ENCODE data around the gene HOXB4.

The HOXB4 gene

DNA sequence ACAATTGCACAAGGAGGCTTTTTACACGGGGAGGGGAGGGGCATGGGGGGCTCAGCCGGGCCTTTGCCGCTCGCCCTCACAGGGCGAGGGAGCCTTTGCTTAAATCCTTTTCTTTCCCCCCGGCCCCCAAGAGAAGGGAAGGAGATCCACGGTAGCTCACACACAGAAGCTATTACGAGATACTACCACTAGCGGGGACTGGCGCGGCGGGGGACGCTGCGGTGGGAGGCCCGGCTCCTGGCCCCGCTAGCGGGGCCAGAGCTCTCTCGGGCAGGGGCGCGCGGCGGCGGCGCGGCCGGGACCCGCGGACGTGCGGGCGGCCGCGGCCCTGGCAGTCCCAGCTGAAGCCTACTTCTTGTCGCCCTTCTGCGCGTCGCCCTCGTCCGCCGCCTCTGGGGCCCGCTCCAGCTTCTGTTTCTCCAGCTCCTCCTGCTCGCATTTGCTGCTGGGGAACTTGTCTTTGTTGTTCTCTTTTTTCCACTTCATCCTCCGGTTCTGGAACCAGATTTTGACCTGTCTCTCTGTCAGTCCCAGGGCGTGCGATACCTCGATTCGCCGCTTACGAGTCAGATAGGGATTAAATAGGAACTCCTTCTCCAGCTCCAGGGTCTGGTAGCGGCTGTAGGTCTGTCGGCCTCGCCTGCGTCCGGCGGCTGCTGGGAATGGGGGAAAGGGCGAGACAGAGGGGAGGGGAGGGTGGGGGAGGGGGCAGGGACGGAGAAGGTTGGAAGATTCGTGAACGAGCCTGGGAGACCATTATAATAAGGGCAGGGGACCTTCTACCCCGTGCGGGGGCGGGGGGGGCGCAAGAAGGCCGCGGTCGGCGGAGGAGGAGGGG, 34.9 kb upstream of the HOXB4 start:
- TF ChIP-seq, protein P1, sequence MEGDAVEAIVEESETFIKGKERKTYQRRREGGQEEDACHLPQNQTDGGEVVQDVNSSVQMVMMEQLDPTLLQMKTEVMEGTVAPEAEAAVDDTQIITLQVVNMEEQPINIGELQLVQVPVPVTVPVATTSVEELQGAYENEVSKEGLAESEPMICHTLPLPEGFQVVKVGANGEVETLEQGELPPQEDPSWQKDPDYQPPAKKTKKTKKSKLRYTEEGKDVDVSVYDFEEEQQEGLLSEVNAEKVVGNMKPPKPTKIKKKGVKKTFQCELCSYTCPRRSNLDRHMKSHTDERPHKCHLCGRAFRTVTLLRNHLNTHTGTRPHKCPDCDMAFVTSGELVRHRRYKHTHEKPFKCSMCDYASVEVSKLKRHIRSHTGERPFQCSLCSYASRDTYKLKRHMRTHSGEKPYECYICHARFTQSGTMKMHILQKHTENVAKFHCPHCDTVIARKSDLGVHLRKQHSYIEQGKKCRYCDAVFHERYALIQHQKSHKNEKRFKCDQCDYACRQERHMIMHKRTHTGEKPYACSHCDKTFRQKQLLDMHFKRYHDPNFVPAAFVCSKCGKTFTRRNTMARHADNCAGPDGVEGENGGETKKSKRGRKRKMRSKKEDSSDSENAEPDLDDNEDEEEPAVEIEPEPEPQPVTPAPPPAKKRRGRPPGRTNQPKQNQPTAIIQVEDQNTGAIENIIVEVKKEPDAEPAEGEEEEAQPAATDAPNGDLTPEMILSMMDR (conservative IDR thresholded peaks at IDR 0.05): no peak
- H3K27ac ChIP-seq: no peak overlapping the region

DNA sequence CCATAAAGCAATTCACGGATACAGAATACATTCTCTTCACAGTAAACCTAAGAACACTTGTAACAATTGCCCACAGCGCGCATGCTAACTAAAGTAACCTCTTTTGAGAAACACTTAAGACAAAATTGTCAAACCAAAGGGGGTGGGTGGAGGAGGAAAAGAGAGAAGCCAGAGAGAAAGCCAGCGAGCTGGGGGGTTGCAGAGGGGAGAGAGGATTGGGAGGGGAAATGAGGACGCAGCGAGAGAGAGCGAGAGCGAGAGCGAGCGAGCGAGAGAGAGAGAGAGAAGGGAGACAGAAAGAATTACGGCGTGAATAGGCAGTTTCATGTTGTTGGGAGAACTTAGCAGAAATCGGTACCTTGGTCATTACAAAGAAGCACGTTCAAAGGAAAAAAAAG, 34.3 kb upstream of the HOXB4 start:
- TF ChIP-seq, protein P1 (conservative IDR thresholded peaks at IDR 0.05): no peak
- H3K27ac ChIP-seq: no peak overlapping the region

DNA sequence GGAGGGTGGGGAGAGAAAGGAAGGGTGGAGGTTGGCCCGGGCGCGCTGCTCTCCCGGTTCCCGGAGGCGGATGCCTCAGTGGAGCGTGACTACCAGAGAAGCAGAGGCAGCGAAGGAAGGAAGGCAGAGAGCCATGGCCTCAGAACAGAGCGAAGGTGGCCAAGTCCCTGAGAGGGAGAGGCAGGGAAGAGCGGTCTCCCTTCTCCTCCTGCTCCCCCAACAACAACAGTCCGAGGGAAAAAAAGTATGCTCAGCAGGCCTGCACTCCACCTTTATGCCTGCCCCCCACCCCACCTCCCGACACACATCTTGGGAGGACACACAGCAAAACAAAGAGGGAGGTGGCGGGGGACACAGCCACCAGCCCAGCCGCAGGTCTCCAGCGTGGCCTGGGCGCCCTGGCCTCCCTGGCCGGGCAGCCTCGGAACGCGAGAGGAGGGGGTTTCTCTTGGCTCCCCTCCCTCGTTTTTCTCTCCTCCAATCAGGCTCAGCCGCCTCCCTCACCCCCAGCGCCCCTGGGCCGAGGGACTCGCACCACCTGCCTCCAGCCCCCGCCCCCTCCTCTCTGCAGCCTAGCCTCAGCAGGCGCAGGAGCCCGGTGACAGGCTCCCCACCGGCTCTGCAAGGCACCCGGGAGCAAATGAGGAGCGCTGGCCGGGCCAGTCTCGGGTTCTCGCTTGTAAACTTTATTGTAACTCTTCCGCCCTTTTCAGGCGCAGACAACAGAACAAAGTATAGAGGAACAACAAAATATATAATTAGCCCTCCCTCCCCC, 33.7 kb upstream of the HOXB4 start:
- H3K27ac ChIP-seq: no peak overlapping the region
- TF ChIP-seq, protein P1 (conservative IDR thresholded peaks at IDR 0.05): no peak

DNA sequence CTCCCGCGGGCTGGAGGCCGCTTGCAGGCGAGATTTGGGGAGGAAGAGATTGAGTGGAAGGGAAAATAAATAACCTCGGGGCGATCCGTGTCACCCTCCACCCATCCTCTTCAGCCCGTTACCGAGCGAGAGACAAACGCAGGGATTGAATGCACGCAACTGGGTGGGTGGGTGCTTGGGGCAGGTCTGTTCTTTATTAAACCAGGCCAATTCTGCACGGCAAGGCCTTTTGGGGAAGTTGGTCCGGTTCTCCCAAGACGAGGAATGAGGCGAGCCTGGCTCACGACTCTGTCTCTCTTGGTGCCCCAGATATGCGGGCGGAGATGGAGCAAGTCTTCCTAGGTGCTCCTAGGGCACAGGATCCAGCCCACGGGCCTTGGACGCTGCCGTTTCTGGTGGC, 33.1 kb upstream of the HOXB4 start:
- TF ChIP-seq, protein P1 (conservative IDR thresholded peaks at IDR 0.05): no peak
- peak overlapping the region; percentile 49; the same call in 1 of the 2 replicates for H3K27ac ChIP-seq

DNA sequence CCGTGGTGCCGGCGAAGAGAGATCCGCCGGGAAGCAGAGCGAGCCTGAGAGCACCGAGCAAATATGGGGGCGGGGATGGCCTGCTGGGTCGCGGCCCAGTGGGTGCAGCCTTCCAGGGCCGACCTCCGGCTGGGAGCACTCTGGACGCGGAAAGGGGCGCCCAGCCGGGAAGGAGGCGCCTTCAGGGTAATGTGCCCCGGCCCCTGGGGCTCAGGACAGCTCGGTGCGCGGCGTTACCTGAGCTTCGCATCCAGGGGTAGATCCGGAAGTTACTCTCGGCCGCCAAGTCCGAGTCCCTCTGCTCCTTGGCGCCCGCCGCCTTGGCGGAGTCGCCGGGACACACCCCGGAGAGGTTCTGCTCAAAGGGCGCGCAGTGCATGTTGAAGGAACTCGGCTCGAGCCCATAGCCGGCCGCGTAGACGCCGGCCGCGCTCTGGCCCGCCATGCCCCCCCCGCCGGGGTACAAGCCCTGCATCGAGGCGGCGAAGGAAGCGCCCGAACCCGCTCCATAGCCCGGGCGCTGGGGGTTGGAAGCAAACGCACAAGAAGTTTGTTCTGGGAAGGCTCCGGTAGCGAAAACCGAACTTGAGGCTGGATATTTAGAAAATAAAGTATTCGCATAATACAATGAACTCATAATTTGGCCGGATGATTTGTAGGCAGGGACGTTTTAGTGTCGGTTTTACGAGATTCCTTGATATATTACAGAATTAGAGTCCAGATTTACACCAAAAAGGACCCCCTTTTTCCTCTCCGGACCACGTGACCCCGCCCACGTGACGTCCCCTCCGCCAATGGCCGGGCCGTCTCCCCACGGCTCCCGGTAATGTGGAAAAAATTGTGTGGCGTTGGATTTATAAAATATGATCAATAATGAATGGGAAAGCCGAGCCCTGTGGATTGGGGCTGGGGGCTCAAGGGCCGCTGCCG, 32.4 kb upstream of the HOXB4 start, which contains the start of gene HOXB7:
TSS of gene HOXB7 (minus strand) at position 736 of the 930 bp plus-strand sequence. CDS start at position 637, 99 bp downstream.
- peak within 1 kb of the TSS; percentile 49; the same call in 1 of the 2 replicates for H3K27ac ChIP-seq
- TF ChIP-seq, protein P1 (conservative IDR thresholded peaks at IDR 0.05): no peak

DNA sequence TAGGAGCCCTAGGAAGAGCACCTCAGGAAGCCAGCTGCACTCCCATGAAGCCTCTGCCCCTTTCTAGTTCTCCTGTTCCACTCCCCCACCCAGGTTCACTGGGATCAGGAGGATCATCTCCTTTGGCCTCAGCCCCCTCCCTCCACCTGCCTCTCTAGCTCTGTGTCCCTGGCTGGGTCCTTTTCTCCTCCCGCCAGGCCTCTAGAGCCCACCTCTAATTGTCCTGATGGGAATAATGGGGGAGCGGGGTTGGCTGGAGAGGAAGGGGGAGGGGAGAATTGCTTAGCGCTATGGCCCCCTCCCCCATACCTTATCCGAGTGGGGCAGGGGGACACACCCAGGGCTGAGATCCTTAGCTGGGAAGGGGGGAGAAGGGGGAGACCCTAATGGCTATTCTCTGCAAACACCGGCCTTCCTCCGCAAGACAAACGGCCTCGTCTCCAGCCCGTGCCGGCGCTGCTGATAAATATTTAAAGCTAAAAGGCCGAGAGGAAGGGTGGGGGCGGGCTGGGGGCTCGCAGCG, 31.7 kb upstream of the HOXB4 start:
- TF ChIP-seq, protein P1 (conservative IDR thresholded peaks at IDR 0.05): no peak
- H3K27ac ChIP-seq: peak overlapping the region; percentile 49; the same call in 1 of the 2 replicates
